A549 treated with AZD2906 at 1 μM for 4 hours (cell line): ENCODE measurements around the gene MUC3A. TPM values are rescaled to one million over a fixed set of nuclear protein-coding genes. Genes with fewer than 3 reads are reported as not detected.

ENCODE experiments used
- total RNA-seq: library from RNA; stranded (reverse); fragments of 200-300 nt; extraction: Qiagen RNA extraction; gene quantifications from 5 replicates; pipeline ENCODE4 v1.2.3, GENCODE V29; 2022

The MUC3A gene, protein sequence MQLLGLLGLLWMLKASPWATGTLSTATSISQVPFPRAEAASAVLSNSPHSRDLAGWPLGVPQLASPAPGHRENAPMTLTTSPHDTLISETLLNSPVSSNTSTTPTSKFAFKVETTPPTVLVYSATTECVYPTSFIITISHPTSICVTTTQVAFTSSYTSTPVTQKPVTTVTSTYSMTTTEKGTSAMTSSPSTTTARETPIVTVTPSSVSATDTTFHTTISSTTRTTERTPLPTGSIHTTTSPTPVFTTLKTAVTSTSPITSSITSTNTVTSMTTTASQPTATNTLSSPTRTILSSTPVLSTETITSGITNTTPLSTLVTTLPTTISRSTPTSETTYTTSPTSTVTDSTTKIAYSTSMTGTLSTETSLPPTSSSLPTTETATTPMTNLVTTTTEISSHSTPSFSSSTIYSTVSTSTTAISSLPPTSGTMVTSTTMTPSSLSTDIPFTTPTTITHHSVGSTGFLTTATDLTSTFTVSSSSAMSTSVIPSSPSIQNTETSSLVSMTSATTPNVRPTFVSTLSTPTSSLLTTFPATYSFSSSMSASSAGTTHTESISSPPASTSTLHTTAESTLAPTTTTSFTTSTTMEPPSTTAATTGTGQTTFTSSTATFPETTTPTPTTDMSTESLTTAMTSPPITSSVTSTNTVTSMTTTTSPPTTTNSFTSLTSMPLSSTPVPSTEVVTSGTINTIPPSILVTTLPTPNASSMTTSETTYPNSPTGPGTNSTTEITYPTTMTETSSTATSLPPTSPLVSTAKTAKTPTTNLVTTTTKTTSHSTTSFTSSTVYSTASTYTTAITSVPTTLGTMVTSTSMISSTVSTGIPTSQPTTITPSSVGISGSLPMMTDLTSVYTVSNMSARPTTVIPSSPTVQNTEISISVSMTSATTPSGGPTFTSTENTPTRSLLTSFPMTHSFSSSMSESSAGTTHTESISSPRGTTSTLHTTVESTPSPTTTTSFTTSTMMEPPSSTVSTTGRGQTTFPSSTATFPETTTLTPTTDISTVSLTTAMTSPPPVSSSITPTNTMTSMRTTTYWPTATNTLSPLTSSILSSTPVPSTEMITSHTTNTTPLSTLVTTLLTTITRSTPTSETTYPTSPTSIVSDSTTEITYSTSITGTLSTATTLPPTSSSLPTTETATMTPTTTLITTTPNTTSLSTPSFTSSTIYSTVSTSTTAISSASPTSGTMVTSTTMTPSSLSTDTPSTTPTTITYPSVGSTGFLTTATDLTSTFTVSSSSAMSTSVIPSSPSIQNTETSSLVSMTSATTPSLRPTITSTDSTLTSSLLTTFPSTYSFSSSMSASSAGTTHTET (N-terminal part only)
- total RNA-seq = 15.2 to 23.8 TPM (median 22.2 TPM) in 5 replicates

DNA sequence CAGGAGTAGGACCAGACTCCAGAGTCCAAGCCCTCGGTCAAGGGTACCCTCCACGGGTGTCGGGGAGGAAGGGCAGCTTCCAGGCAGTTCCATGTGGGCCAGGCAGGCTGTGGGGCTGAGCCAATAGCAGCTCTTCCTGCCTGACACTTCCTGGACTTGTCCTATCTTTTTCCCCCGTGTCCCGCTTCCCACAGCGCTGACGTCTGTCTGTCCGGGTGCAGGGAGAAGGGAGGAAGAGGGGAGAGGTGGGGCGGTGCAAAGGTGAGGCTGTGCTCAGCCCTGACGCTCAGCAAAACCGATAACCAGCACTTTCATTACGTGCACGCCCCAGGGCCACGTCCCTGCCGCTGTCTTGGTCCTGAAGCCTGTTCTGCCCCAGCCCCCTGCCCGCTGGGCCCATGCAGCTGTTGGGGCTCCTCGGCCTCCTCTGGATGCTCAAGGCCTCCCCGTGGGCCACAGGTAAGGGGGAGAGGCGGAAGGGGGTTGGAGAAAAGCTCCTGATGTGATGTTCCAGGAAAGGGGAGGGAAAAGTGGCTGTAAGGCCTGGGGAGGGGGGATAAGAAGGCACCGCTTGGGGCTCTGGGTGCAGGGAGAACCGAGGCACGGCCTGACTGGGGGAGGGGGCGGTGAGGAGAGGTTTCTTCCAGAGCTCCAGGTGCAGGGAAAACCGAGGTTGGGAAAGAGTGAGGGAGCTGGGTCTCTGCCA is at the start of gene MUC3A:
Gene MUC3A (plus strand): TSS at position 308 of the 706 bp plus-strand sequence. CDS start 91 bp downstream, at position 399.

DNA sequence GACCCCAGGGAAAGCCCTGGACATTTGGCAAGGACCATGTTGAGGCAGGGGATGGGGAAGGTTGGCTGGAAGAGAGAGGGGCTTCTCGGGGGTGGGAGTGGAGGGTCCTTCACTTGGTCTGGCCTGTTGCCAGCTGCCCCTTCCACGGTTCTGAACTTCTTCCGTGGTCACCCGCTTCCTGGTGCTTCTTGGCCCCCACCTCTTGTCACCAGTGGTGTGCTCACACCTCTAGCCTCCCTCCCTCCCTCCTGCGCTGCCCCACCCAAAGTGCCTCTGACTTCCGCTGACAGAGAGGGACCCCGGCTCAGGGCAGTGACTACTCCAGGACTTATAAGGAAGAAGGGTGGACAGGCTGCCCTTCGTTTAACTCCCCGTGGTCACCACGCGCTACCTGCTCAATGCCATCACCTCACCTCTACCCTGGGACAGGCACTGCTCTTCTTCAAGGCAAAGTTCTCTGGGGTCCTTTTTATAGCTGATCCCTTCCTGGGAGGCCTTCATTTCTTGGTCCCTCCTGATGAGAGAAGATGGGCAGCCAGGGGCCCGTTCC is 19.8 kb downstream of the MUC3A start, which contains the start of gene MUC12:
Gene MUC12 (plus strand): TSS at position 500 of the 550 bp plus-strand sequence. CDS start 58 bp downstream, outside the sequence.

Other genes with a start within 250 kb of the MUC3A start
- gene POP7, start 243.4 kb upstream of the MUC3A start, total RNA-seq = 68.5 to 93.3 TPM (median 89.6 TPM) in 5 replicates
- gene EPO, start 229.1 kb upstream of the MUC3A start, total RNA-seq = 0.09 TPM in 1 of 5 replicates, not detected in the others
- not detected in 5 replicates for gene ZAN, start 215.9 kb upstream of the MUC3A start, total RNA-seq
- gene EPHB4, start 122.0 kb upstream of the MUC3A start, total RNA-seq = 38.4 to 43.1 TPM (median 40.6 TPM) in 5 replicates
- gene SLC12A9, start 96.8 kb upstream of the MUC3A start, total RNA-seq = 13.3 to 15.9 TPM (median 13.9 TPM) in 5 replicates
- gene TRIP6, start 82.1 kb upstream of the MUC3A start, total RNA-seq = 42.1 to 58.3 TPM (median 52.4 TPM) in 5 replicates
- 116 to 144 TPM (median 134 TPM) in 5 replicates for gene SRRT, start 74.4 kb upstream of the MUC3A start, total RNA-seq
- 4.3 to 6.3 TPM (median 5.4 TPM) in 5 replicates for gene UFSP1, start 59.8 kb upstream of the MUC3A start, total RNA-seq
- gene ACHE, start 53.6 kb upstream of the MUC3A start, total RNA-seq = 2.3 to 3.5 TPM (median 3.1 TPM) in 5 replicates
- gene MUC12, start 20.0 kb downstream of the MUC3A start, total RNA-seq = 12.5 to 23.4 TPM (median 19.2 TPM) in 5 replicates
- 0.02 to 0.11 TPM (median 0.02 TPM) in 5 replicates for gene MUC17, start 70.5 kb downstream of the MUC3A start, total RNA-seq
- 12.4 to 15.5 TPM (median 13.1 TPM) in 5 replicates for gene TRIM56, start 135.9 kb downstream of the MUC3A start, total RNA-seq
- 1,708 to 2,057 TPM (median 1,848 TPM) in 5 replicates for gene SERPINE1, start 177.6 kb downstream of the MUC3A start, total RNA-seq
- gene AP1S1, start 204.9 kb downstream of the MUC3A start, total RNA-seq = 146 to 161 TPM (median 152 TPM) in 5 replicates
- gene VGF, start 216.0 kb downstream of the MUC3A start, total RNA-seq = 11.1 to 31.9 TPM (median 20.1 TPM) in 5 replicates
- gene NAT16, start 230.8 kb downstream of the MUC3A start, total RNA-seq = 0.13 to 0.19 TPM (median 0.15 TPM) in 5 replicates